Right lobe of liver (tissue), 6 donors: ENCODE data around the gene MMP11. TPM values are rescaled to one million over a fixed set of nuclear protein-coding genes. Genes with fewer than 3 reads are reported as not detected.

Experiments used
- ATAC-seq, 4 donors: fragments of 200-7000 bp; cut with Tn5 transposase; one replicate each; pipeline ENCODE4 v1.9.1; 2020; ENCODE audit warnings: mild to moderate bottlenecking in 4 of 4, moderate library complexity in 4 of 4
- DNase-seq, 3 donors: peaks; one replicate each; pipeline ENCODE4 v3.0.0-alpha.2; 2020
- H3K27ac ChIP-seq, 3 donors: fragments of 200-600 bp; one replicate each; pipeline ENCODE4 v1.8.0; 2022
- H3K27me3 ChIP-seq, 2 donors: fragments of 200-600 bp; one replicate each; pipeline ENCODE4 v1.8.0; 2022
- H3K36me3 ChIP-seq, 4 donors: fragments of 200-600 bp; sonication (generic) in 1 of 4; one replicate each; pipeline versions ENCODE4 v1.5.1 to v1.8.0; 2017 to 2022; ENCODE audit warnings: control low read depth in 1 of 4
- H3K4me1 ChIP-seq, 4 donors: fragments of 200-600 bp; sonication (generic) in 1 of 4; one replicate each; pipeline versions ENCODE4 v1.5.1 to v1.8.0; 2017 to 2022; ENCODE audit warnings: control low read depth in 1 of 4
- H3K4me3 ChIP-seq, 3 donors: fragments of 200-600 bp; one replicate each; pipeline ENCODE4 v1.8.0; 2022
- H3K9me3 ChIP-seq, 4 donors: fragments of 200-600 bp; sonication (generic) in 1 of 4; one replicate each; pipeline versions ENCODE4 v1.5.1 to v1.8.0; 2017 to 2022; ENCODE audit warnings: control low read depth in 1 of 4
- POLR2A ChIP-seq: fragments of 450-650 bp; IDR thresholded peaks from one replicate; pipeline ENCODE4 v1.6.1; 2017; ENCODE audit warnings: antibody characterized with exemption, mild to moderate bottlenecking
- WGBS: methylation state at CpG from one replicate; pipeline ENCODE4 v1.1.6; 2018; ENCODE audit warnings: low coverage, low lambda C conversion rate; ENCODE audit not compliant: insufficient coverage; ENCODE audit errors: missing lambda C conversion rate; 5-methylcytosine and 5-hydroxymethylcytosine counted together
- intact Hi-C, 2 donors: fragments of 100-400 bp; cut with DNase I; formaldehyde crosslinking; loops; one replicate each; pipeline versions ENCODE4 v1.11.2 to v1.14.1; 2022
- total RNA-seq, 6 experiments: library from RNA; depleted of rRNA in 2 of 6; stranded (reverse); fragments of >200 nt in 2 of 6; fragmentation: NEBNext Ultra II Directional in 3 of 6; extraction: Animal tissue kit (Norgen Biotek cat#: 25700) in 3 of 6; gene quantifications; one replicate each; pipeline versions ENCODE4 v1.1.0 to v1.2.4, GENCODE V29; 2016 to 2023
- TF ChIP-seq, protein P1 (sequence below), 4 donors: fragments of 200-600 bp in 3 of 4; fragments of 450-650 bp in 1 of 4; IDR thresholded peaks; one replicate each; pipeline versions ENCODE4 v1.5.1 to v1.8.0; 2016 to 2022; ENCODE audit warnings: antibody characterized with exemption in 4 of 4, mild to moderate bottlenecking in 2 of 4
- donor health status: DM: no; HTN: yes; CAD: no.
- donor health status: DM: no; HTN: no; CAD: no.
- donor health status: DM: no; HTN: no; CAD: no.
- donor health status: DM: no; HTN: yes; CAD: no.
- donor health status: DM: no; HTN: yes; CAD: no.

MMP11 gene
- total RNA-seq, 6 experiments from 2014 or later, result 0.59 to 1.3 (median 0.90) TPM

DNA sequence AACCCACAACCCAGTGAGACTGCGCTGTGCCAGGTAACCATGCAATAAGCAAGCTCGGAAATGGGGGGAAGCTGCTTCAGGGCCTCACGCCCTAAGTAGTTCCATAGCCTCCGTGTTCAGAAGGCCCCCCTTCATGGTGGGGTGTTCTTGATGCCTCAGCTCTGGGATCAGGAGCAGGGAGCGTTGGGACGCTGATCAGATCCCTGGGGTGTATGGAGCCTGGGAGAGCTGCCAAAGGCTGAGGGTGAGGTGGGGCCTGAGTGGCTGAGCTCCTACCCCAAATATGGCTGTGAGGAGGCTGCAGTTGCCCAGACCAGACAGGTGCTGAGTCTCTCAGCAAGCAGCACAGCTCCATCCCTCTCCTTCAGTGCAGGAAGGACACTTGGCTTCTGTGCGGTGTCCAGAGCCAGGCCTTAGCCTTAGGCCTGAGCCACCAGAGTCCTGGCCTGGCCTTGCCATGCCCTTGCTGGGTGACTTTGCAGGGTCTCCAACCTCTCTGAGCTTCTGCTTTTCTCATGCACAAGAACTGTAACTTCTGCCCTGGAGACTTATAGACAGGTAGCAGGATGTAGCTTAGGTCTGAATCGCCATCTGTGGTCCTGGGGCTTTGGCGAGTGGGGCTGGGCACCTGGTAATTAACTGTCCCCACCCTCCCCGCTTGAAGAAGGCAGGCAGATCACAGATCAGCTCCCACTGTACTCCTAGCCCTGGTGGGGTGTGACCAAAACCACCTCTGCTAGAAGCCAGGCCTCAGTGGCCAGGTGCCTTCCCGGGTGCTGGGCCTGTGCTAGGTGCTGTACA, 5.3 kb downstream of the MMP11 start:
- no peak for TF ChIP-seq POLR2A
- TF ChIP-seq, protein P1, sequence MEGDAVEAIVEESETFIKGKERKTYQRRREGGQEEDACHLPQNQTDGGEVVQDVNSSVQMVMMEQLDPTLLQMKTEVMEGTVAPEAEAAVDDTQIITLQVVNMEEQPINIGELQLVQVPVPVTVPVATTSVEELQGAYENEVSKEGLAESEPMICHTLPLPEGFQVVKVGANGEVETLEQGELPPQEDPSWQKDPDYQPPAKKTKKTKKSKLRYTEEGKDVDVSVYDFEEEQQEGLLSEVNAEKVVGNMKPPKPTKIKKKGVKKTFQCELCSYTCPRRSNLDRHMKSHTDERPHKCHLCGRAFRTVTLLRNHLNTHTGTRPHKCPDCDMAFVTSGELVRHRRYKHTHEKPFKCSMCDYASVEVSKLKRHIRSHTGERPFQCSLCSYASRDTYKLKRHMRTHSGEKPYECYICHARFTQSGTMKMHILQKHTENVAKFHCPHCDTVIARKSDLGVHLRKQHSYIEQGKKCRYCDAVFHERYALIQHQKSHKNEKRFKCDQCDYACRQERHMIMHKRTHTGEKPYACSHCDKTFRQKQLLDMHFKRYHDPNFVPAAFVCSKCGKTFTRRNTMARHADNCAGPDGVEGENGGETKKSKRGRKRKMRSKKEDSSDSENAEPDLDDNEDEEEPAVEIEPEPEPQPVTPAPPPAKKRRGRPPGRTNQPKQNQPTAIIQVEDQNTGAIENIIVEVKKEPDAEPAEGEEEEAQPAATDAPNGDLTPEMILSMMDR (IDR thresholded peaks at IDR 0.05), result no peak
- Histone ChIP-seq H3K27ac (no peak overlapping the region), H3K27me3 (no peaks in the 10 kb centered on the region), H3K36me3 (no peaks in the 10 kb centered on the region), H3K4me3 (no peak overlapping the region), H3K4me1 (peaks cover 0 to 9% (median under 1%) of the 10 kb centered on the region in 4 donors), H3K9me3 (no peaks in the 10 kb centered on the region)
- ATAC-seq (no peak), DNase-seq (no peak)
- intact Hi-C loops, result loop anchor here (5.0 kb wide), 2 partner anchors 64 to 69 kb away; no protein-coding TSS in a partner anchor
- 83% methylated on average over 6 of the region's 11 CpGs for WGBS

DNA sequence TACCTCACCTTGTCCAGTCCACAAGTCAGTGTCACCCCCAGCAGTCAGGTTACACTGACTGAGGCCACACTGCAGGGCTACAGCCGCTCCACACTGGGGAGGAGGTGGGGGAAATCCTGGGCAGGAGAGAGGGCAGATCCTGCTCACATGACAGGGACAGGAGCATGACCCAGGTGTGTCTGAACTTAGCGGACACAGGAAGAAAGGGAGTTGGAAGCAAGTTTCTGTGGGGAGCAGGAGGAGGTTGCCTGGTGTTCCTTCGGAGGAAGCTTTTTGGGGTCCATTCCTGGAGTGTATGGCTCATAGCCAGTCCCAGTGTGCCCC, 5.9 kb downstream of the MMP11 start:
- peaks cover 0 to 13% (median 3%) of the 10 kb centered on the region in 4 donors for H3K4me1 ChIP-seq
- DNase-seq (no peak), ATAC-seq (peak; percentile 3 to 63 (median 52))
- intact Hi-C loops, result loop anchor here (5.0 kb wide), 2 partner anchors 64 to 69 kb away; no protein-coding TSS in a partner anchor
- H3K27me3 ChIP-seq, result no peaks in the 10 kb centered on the region
- no peaks in the 10 kb centered on the region for H3K36me3 ChIP-seq
- TF ChIP-seq, protein P1 (IDR thresholded peaks at IDR 0.05), result no peak
- no peak for TF ChIP-seq POLR2A
- WGBS, result 0% methylated on average over 1 of the region's 3 CpGs
- no peak overlapping the region for H3K27ac ChIP-seq
- H3K9me3 ChIP-seq, result no peaks in the 10 kb centered on the region
- H3K4me3 ChIP-seq, result no peak overlapping the region

DNA sequence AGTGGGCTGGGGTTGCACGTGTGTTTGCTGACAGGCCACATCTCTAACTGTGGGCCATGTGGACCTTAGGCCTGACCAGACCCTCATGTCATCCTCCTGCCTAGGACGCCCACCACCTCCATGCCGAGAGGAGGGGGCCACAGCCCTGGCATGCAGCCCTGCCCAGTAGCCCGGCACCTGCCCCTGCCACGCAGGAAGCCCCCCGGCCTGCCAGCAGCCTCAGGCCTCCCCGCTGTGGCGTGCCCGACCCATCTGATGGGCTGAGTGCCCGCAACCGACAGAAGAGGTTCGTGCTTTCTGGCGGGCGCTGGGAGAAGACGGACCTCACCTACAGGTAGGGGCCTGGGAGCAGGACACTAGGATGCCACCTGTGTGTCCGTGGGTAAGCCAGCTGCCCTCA, 6.4 kb downstream of the MMP11 start:
- TF ChIP-seq, protein P1 (IDR thresholded peaks at IDR 0.05), result no peak
- no peak for TF ChIP-seq POLR2A
- DNase-seq (no peak), ATAC-seq (no peak)
- no CpG with 5 or more reads among the region's 16 CpGs for WGBS
- intact Hi-C loops, result loop anchor here (5.0 kb wide), 2 partner anchors 63 to 68 kb away; no protein-coding TSS in a partner anchor
- peaks cover 0 to 15% (median 6%) of the 10 kb centered on the region in 4 donors for H3K4me1 ChIP-seq
- no peaks in the 10 kb centered on the region for H3K36me3 ChIP-seq
- H3K27ac ChIP-seq, result no peak overlapping the region
- no peaks in the 10 kb centered on the region for H3K9me3 ChIP-seq
- H3K27me3 ChIP-seq, result no peaks in the 10 kb centered on the region
- no peak overlapping the region for H3K4me3 ChIP-seq

DNA sequence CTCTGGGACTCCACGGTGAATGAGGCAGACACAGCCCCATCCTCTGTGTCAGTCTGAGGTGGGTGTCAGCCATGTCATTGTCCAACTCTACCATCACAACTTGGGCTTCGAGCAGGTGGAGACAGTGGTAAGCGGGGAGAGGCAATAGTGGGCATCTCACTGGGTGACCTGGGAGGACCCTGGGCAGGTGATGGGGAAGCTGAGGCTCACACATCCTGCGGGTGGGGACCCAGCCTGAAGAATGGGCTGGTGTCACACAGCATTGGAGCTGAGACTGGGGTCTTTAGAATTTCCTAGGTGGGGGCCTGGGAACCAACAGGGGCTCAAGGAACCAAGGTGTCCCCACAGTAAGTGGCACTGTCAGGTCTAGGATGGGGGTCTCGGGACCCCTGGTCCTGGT, 7.1 kb downstream of the MMP11 start:
- DNase-seq, result no peak
- H3K27me3 ChIP-seq, result no peaks in the 10 kb centered on the region
- peaks cover 0 to 18% (median 5%) of the 10 kb centered on the region in 4 donors for H3K4me1 ChIP-seq
- no peaks in the 10 kb centered on the region for H3K9me3 ChIP-seq
- ATAC-seq, result no peak
- no peak overlapping the region for H3K27ac ChIP-seq
- intact Hi-C loops, result loop anchor here (5.0 kb wide), 2 partner anchors 63 to 68 kb away; no protein-coding TSS in a partner anchor
- H3K4me3 ChIP-seq, result no peak overlapping the region
- TF ChIP-seq POLR2A, result no peak
- TF ChIP-seq, protein P1 (IDR thresholded peaks at IDR 0.05), result no peak
- WGBS, result 80% methylated on average over 1 of the region's 5 CpGs
- no peaks in the 10 kb centered on the region for H3K36me3 ChIP-seq
